HepG2 (cell line): ENCODE measurements around the gene TNFRSF18. TPM values are rescaled to one million over a fixed set of nuclear protein-coding genes. Genes with fewer than 3 reads are reported as not detected.

Experiments
- ATAC-seq: fragments of 200-7000 bp; cut with Tn5 transposase; 3 replicates; pipeline ENCODE4 v1.9.1; 2020; ENCODE audit warnings: mild to moderate bottlenecking, moderate library complexity
- BruUV-seq: library from RNA; stranded (reverse); fragments of 400-500 nt; replicated peaks from 2 replicates; lab custom pipeline; 2021; lab: Mats Ljungman, UMichigan
- CTCF ChIA-PET: fragments of 300-600 bp; formaldehyde crosslinking; extraction: SDS; loops from one replicate; lab custom pipeline; 2021; ENCODE audit warnings: low total read pairs, inconsistent platforms, low intra/inter-chr PET ratio; lab: Yijun Ruan, JAX
- POLR2A ChIA-PET: fragments of 350-600 bp; sonication (Branson Sonifier 250); formaldehyde crosslinking; loops from one replicate; lab custom pipeline; 2020; ENCODE audit warnings: antibody characterized with exemption, inconsistent platforms; lab: Yijun Ruan, JAX
- DNase-seq: peaks from one replicate; pipeline ENCODE4 v3.0.0-alpha.2; 2015; ENCODE audit warnings: low spot score
- FAIRE-seq: peaks from 3 replicates; lab custom pipeline; 2011; peaks lifted over from hg19 to GRCh38; lab: Jason Lieb, UNC
- H2AFZ ChIP-seq: one replicate; pipeline ENCODE4 v1.6.1; 2011; ENCODE audit warnings: low read length, inconsistent platforms
- H3K27ac ChIP-seq: fragments of 300-600 bp; 3 replicates; pipeline ENCODE4 v1.8.0; 2011; ENCODE audit warnings: mixed run types, mild to moderate bottlenecking, mixed read lengths, low read length, inconsistent platforms; ENCODE audit not compliant: insufficient read depth; ENCODE audit errors: extremely low read length
- H3K27me3 ChIP-seq, 2 experiments: fragments of 200-600 bp in 1 of 2; 2 replicates in 1 of 2; 3 replicates in 1 of 2; pipeline versions ENCODE4 v1.6.0 to v1.8.0; 2011; ENCODE audit warnings: low read length in 2 of 2, mild to moderate bottlenecking in 2 of 2, moderate library complexity in 2 of 2, inconsistent platforms in 1 of 2; ENCODE audit not compliant: insufficient read depth in 2 of 2, control insufficient read depth in 1 of 2
- H3K36me3 ChIP-seq, 2 experiments: fragments of 200-600 bp in 1 of 2; replicated peaks in 1 of 2; 2 replicates in 1 of 2; 3 replicates in 1 of 2; pipeline versions ENCODE4 v1.5.1 to v1.8.0; 2011; ENCODE audit warnings: low read length in 2 of 2, inconsistent platforms in 1 of 2; ENCODE audit not compliant: insufficient read depth in 2 of 2, control insufficient read depth in 1 of 2
- H3K4me1 ChIP-seq: 2 replicates; pipeline ENCODE4 v1.5.1; 2012; ENCODE audit warnings: low read length, inconsistent platforms; ENCODE audit not compliant: insufficient read depth
- H3K4me2 ChIP-seq: 2 replicates; pipeline ENCODE4 v1.6.0; 2011; ENCODE audit warnings: low read depth, low read length, inconsistent platforms
- H3K4me3 ChIP-seq, 3 experiments: fragments of 200-600 bp in 1 of 3; sonication (generic), shearing (Covaris generic) in 1 of 3; replicated peaks in 1 of 3; 2 replicates each; pipeline ENCODE4 v1.5.1; 2011 to 2016; ENCODE audit warnings: low read length in 3 of 3, inconsistent platforms in 2 of 3, low read depth in 2 of 3, mild to moderate bottlenecking in 2 of 3, control low read depth in 1 of 3, mixed read lengths in 1 of 3; ENCODE audit not compliant: insufficient read depth in 1 of 3
- H3K79me2 ChIP-seq: one replicate; pipeline ENCODE4 v1.6.1; 2011; ENCODE audit warnings: low read length, inconsistent platforms; ENCODE audit not compliant: insufficient read depth
- H3K9ac ChIP-seq: 2 replicates; pipeline ENCODE4 v1.6.0; 2011; ENCODE audit warnings: mild to moderate bottlenecking, low read depth, low read length, inconsistent platforms; ENCODE audit not compliant: insufficient read depth
- H3K9me3 ChIP-seq: 2 replicates; pipeline ENCODE4 v1.5.1; 2012; ENCODE audit warnings: mild to moderate bottlenecking, low read length
- H4K20me1 ChIP-seq: 2 replicates; pipeline ENCODE4 v1.6.0; 2011; ENCODE audit warnings: inconsistent platforms, mild to moderate bottlenecking, low read length, moderate library complexity; ENCODE audit not compliant: insufficient read depth
- ARNT ChIP-seq: fragments of 450-650 bp; IDR thresholded peaks from 2 replicates; pipeline ENCODE4 v1.6.1; 2017
- DPF2 ChIP-seq: sonication (generic); formaldehyde crosslinking; IDR thresholded peaks from 2 replicates; pipeline ENCODE4 v1.4.0; 2020; ENCODE audit warnings: mild to moderate bottlenecking, low read depth, missing genetic modification reagents, borderline replicate concordance
- HNRNPL ChIP-seq: fragments of 200-400 bp; formaldehyde crosslinking; IDR thresholded peaks from 2 replicates; pipeline ENCODE4 v1.6.1; 2017; ENCODE audit warnings: mild to moderate bottlenecking, low read depth, low read length
- ZKSCAN5 ChIP-seq: sonication (generic); formaldehyde crosslinking; IDR thresholded peaks from 2 replicates; pipeline ENCODE4 v1.5.1; 2020; ENCODE audit warnings: mild to moderate bottlenecking, missing genetic modification reagents
- WGBS: methylation state at CpG from one replicate; pipeline ENCODE4 v1.1.6; 2017; ENCODE audit warnings: low lambda C conversion rate; 5-methylcytosine and 5-hydroxymethylcytosine counted together
- in situ Hi-C: cut with HindIII; loops from 2 replicates; pipeline ENCODE4 v1.10.0; 2017; ENCODE audit warnings: low pct_unique_long_range_greater_than_20kb; ENCODE audit not compliant: extremely low pct_ligation_motif_present
- intact Hi-C: fragments of 100-400 bp; cut with micrococcal nuclease; formaldehyde crosslinking; loops from one replicate; pipeline ENCODE4 v1.10.0; 2022; ENCODE audit not compliant: unreplicated experiment
- polyA plus RNA-seq, 8 experiments: library from polyadenylated mRNA; depleted of rRNA in 3 of 8; stranded (reverse) in 7 of 8; unstranded in 1 of 8; fragments of >200 nt; fragmentation: Illumina TruSeq in 4 of 8; extraction: Trizol in 4 of 8; gene quantifications; 2 replicates each; pipeline versions ENCODE4 v1.2.1 to v1.2.3, GENCODE V29; 2011 to 2016; ENCODE audit warnings: low read depth in 4 of 8, missing spikeins in 1 of 8, mixed read lengths in 1 of 8; ENCODE audit not compliant: insufficient read depth in 1 of 8
- total RNA-seq, 5 experiments: library from RNA; depleted of rRNA; stranded (reverse); fragments of >200 nt; fragmentation: Illumina TruSeq; extraction: Trizol; gene quantifications; 2 replicates each; pipeline ENCODE4 v1.2.3, GENCODE V29; 2016; ENCODE audit warnings: low read depth in 1 of 5
- TF ChIP-seq, protein P1 (sequence below): sonication (generic); formaldehyde crosslinking; IDR thresholded peaks from 2 replicates; pipeline ENCODE4 v1.5.0; 2020; ENCODE audit warnings: mild to moderate bottlenecking, missing genetic modification reagents

Gene TNFRSF18
- total and polyA plus RNA-seq, 2 of the 13 experiments (the other 11 are each of a cell fraction or from before 2014, with no cell fraction given), result not detected

DNA sequence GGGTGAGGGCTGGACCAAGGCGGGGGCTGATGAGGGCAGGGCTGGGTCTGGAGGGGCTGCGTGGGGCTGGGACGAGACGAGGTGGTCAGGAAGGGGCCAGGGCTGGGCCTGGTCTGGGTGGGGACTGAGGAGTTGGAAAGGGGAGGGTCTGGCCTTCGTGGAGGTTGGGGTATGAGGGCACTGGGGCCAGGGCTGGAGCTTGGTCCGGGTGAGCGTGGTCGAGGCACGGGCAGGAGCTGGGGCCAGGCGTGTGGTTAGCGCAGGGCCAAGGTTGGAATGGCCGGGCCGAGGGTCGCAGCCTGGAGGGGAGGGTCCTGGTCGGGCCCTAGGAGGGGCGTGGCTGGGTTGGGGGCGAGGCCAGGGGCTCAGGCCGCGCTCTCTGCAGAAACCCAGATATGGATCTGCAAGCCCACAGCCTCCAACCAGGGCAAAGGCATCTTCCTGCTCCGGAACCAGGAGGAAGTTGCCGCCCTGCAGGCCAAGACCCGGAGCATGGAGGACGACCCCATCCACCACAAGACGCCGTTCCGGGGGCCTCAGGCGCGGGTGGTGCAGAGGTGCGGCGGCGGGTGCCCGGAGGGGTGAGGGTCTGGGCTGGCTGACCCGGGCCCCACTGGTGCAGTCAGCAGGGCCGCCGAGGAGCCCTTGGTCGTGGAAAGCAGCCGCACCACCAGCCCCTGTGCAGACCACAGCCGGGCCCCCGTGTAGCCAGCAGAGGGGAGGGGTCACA is 23.7 kb downstream of the TNFRSF18 start (continued):
- TF ChIP-seq ZKSCAN5 (CRISPR knock-in tag), result no peak
- no peak for TF ChIP-seq DPF2 (CRISPR knock-in tag)

DNA sequence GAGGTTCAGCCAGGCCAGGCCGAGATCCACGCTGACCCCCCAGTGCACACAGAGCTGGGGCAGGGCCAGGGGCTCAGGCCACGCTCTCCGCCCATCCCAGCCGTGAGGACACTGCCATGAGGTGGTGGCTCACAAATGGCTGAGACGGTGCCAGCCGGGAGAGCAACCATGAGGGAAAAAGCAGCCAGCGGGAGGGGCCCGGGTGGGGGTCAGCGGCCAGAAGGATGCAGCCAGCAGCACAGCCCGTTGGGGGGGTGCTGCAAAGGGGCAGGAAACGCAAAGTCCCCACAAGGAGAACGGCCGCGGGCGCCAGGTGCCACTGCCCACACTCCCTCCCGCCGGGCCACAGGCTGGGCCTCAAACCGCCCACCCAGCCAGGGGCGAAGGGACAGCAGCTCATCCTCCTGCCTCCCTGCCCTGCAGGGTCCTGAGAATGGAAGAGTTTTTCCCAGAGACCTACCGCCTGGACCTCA is 24.4 kb downstream of the TNFRSF18 start:
- H3K4me3 ChIP-seq, result no peak overlapping the region
- in situ Hi-C loops (no loop called here), intact Hi-C loops (no loop called here)
- POLR2A ChIA-PET, result no interaction called here
- no peaks in the 10 kb centered on the region for H3K36me3 ChIP-seq
- no peak for ATAC-seq
- no peaks in the 10 kb centered on the region for H4K20me1 ChIP-seq
- no peak overlapping the region for H3K9ac ChIP-seq
- no peak for FAIRE-seq
- no TSS peak for BruUV-seq
- H2AFZ ChIP-seq, result no peak overlapping the region
- H3K79me2 ChIP-seq, result no peaks in the 10 kb centered on the region
- 36% methylated on average over 5 of the region's 21 CpGs for WGBS
- TF ChIP-seq ARNT (no peak), HNRNPL (0 out of 2 replicates have a peak, but pooled peaks have one; percentile 16)
- TF ChIP-seq, protein P1, sequence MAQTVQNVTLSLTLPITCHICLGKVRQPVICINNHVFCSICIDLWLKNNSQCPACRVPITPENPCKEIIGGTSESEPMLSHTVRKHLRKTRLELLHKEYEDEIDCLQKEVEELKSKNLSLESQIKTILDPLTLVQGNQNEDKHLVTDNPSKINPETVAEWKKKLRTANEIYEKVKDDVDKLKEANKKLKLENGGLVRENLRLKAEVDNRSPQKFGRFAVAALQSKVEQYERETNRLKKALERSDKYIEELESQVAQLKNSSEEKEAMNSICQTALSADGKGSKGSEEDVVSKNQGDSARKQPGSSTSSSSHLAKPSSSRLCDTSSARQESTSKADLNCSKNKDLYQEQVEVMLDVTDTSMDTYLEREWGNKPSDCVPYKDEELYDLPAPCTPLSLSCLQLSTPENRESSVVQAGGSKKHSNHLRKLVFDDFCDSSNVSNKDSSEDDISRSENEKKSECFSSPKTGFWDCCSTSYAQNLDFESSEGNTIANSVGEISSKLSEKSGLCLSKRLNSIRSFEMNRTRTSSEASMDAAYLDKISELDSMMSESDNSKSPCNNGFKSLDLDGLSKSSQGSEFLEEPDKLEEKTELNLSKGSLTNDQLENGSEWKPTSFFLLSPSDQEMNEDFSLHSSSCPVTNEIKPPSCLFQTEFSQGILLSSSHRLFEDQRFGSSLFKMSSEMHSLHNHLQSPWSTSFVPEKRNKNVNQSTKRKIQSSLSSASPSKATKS (CRISPR knock-in tag), result no peak
- peaks cover 22% of the 10 kb centered on the region for H3K4me1 ChIP-seq
- H3K9me3 ChIP-seq, result no peaks in the 10 kb centered on the region
- H3K27me3 ChIP-seq, result peaks cover 15 to 84% of the 10 kb centered on the region in 2 experiments
- no peak overlapping the region for H3K27ac ChIP-seq
- no peak for DNase-seq
- no peak overlapping the region for H3K4me2 ChIP-seq
- CTCF ChIA-PET, result no interaction called here
